ENCODE measurements around the gene KIF26B.

DNA sequence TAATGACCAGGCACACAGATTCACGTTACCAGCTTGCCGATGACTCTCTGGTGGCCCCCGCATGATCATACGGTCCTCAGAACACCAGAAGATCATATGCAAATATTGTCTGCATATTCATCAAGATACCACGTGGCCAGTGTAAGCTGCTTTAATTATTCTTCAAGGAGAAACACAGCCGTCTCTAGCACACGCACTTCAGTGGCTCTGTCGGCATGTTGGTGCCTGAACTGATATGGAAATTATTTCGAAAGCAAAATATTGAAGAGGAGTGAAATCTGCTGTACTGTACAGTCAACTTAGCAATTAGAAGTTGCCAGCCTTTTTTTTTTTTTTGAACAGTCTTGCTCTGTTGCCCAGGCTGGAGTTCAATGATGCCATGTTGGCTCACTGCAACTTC is 5.9 kb upstream of the KIF26B start:
- no peak for TF ChIP-seq CTCF (IDR thresholded peaks at IDR 0.05; ENCODE audit: insufficient read depth, low read length, poor library complexity, severe bottlenecking)
- no peak for TF ChIP-seq EZH2phosphoT487 (conservative IDR thresholded peaks at IDR 0.05; ENCODE audit: low read length)

Measured in SU-DHL-6 (cell line).